ENCODE measurements around the gene MAL. TPM values are rescaled to one million over a fixed set of nuclear protein-coding genes. Genes with fewer than 3 reads are reported as not detected.

The MAL gene
- total RNA-seq, 2 donors from 2014 or later: 47.2 to 65.9 TPM

DNA sequence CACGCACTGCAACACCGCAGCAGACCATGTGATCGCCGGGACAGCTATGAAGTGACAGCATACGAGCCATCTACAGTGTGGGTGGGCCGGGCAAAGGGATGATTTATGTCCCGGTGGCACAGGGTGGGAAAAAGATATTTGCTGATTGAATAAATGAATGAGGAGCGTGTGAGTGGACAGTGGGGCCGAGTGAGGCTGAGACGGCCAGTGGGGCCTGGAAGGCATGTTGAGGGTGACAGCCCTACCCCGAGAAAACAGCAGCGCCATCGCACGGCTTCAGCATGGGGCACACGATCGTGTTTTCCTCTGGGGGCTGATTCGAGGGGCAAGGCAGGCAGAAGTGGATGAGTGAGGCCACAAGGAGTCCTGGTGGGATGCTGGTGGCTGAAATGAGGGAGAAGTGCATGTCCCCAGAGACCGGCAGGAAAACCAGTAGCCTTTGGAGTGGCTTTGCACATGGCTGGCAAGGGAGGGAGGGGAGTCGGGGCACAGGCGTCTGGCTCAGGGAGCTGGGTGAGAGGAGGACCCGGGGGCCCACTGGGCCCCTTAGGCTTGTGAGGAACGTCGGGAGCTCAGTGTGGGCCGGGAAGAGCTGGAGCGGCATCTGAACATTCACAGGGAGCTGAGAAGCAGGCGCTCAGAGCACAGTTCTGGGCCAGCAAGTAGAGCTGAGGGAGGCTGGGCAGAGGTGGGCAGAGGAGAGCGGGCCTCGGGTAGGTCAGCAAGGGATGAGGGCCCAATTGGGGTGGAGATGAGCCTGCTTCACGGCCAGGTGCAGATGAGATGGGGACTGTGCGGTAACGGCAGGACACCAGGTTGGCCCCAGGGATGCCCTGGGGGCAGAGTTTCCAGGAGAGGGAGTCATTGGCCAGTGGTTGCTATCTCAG lies 32.1 kb upstream of the MAL start:
- ATAC-seq (replicated peaks): no peak
- H3K4me1 Mint-ChIP-seq: no peaks in the 10 kb centered on the region
- H3K9me3 Mint-ChIP-seq: no peaks in the 10 kb centered on the region
- H3K27ac Mint-ChIP-seq: no peak overlapping the region
- peaks cover 33% of the 10 kb centered on the region for H3K27me3 Mint-ChIP-seq
- no peaks in the 10 kb centered on the region for H3K36me3 Mint-ChIP-seq (ENCODE audit: low read depth)
- H3K4me3 Mint-ChIP-seq: no peak overlapping the region

DNA sequence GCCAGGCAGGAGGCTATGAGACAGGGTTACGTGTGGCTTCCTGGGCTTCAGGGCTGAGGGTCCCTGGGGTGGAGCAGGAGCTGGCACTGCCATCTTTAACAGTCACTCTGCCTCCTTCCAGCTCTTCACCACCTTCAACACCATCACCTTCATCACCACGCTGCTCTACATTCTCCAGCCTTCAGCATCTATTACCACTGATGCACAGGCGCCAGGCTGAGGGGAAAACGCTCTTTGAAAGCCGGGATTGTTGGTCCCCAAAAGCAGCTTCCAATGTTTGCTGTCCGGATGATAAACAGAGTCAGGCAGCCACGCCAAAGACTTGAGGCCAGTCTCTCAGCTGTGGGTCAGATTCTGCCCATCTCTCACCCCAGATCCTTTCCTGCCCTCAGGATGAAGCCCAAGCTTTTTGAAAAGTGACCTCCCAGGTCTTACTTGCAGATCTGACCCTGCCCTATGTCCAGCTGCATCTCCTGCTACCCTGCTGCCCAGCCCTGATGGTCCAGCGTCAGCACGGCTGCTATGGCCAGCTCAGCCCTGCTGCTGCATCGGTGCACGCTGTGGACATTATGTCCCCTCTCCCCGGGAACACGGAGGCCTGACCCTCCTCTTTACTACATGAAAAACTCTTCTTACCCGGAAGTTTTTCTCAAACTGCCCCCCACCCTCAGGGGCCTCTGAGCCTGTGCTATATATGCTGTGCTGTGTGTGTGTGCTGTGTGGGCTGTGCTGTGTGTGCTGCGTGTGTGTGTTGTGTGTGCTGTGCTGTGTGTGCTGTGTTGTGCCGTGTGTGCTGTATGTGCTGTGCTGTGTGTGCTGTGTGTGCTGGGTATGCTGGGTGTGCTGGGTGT lies 31.2 kb upstream of the MAL start:
- H3K4me1 Mint-ChIP-seq: no peaks in the 10 kb centered on the region
- H3K27ac Mint-ChIP-seq: no peak overlapping the region
- H3K27me3 Mint-ChIP-seq: peaks cover 41% of the 10 kb centered on the region
- no peak overlapping the region for H3K4me3 Mint-ChIP-seq
- H3K9me3 Mint-ChIP-seq: no peaks in the 10 kb centered on the region
- no peak for ATAC-seq (replicated peaks)
- no peaks in the 10 kb centered on the region for H3K36me3 Mint-ChIP-seq (ENCODE audit: low read depth)

DNA sequence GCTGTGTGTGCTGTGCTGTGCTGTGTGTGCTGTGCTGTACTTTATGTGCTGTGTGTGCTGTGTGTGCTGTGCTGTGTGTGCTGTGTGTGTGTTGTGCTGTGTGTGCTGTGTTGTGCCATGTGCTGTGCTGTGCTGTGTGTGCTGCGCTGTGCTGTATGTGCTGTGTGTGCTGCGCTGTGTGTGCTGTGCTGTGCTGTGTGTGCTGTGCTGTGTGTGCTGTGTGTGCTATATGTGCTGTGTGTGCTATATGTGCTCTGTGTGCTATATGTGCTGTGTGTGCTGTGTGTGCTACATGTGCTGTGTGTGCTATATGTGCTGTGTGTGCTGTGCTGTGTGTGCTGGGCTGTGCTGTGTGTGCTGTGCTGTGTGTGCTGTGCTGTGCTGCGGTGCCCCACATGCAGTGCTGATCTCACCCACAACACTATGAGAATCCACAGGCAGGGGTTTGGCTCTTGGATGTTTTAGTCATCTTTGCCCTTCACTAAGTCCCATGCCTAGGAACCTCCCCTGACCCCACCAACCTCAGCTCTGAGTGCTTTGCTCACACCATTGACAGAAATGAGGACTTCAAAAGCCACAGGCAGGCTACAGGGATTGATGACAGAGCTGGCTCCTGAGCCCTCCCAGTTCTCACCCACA lies 30.5 kb upstream of the MAL start:
- no peak overlapping the region for H3K4me3 Mint-ChIP-seq
- no peak for ATAC-seq (replicated peaks)
- H3K27me3 Mint-ChIP-seq: peaks cover 44% of the 10 kb centered on the region
- H3K27ac Mint-ChIP-seq: no peak overlapping the region
- no peaks in the 10 kb centered on the region for H3K4me1 Mint-ChIP-seq
- no peaks in the 10 kb centered on the region for H3K9me3 Mint-ChIP-seq
- no peaks in the 10 kb centered on the region for H3K36me3 Mint-ChIP-seq (ENCODE audit: low read depth)

DNA sequence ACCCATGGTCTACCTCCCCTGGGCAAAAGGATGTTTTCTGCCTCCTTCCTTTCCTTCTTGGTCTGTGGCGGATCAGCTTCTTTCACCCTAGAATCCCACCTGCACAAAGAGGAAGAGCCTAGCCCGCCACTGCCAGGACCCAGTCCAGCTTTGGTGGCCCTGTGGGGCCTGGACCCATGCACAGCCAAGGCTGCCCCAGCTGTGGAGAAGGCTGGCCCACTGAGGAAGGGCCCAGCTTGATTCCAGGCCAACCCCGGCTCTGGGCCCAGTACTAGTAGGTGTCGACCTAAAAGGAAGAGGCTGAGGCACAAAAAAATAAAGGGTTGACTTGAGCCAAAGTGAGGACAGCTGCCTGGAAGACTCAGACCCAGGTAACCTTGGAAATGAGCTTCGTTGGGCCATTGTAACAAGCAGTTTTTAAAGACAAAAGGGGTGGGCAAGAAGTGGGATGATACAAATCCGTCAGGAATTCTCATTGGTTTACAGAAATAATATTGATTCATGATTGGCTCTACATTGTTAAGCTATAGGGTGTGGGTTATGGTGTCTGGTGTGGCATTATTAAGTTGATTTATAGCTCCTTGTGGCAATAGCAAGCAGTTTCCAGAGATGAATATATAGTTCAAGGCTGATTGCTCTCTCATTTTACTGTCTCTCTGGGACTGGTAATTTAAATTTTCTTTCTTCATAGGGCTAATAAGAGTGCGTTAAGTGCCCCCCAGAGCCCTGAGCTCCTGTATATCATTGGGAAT lies 29.8 kb upstream of the MAL start:
- H3K4me3 Mint-ChIP-seq: no peak overlapping the region
- ATAC-seq (replicated peaks): no peak
- H3K4me1 Mint-ChIP-seq: no peaks in the 10 kb centered on the region
- no peaks in the 10 kb centered on the region for H3K36me3 Mint-ChIP-seq (ENCODE audit: low read depth)
- H3K27me3 Mint-ChIP-seq: peaks cover 44% of the 10 kb centered on the region
- H3K9me3 Mint-ChIP-seq: no peaks in the 10 kb centered on the region
- H3K27ac Mint-ChIP-seq: no peak overlapping the region

DNA sequence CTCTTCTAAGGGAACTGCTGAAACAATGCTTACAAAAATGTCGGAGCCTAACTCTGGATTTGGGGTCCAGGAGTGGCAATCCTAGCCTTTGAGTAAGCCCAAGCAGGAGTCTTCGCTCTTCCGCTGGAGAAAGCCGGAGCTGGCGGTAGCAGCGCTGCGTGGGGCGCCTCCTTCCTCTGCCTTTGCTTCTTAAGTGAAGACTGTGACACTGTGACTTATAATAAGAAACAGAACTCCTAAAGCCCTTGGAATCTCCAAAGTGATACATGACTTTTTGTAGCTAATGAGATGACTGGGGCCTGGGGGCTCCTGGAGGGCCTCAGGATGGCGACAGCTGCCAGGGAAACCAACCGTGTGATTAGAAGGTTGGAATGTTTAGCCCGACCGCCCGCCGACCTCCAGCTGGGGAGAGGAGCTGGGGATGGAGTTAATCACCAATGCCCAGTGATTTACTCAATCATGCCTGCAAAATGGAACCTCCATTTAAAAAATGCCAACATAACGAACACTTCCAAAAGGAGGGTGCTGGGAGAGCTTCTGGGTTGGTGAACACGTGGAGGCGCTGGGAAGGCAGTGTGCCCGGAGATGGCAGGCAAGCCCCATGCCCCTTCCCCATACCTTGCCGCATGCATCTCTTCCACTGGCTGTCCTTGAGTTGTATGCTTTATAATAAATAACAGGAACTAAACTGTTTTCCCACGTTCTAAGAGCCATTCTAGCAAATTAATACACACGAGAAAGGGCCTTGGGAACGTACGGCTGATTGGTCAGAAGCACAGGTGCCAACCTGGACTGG lies 29.0 kb upstream of the MAL start:
- no peak overlapping the region for H3K4me3 Mint-ChIP-seq
- ATAC-seq (replicated peaks): no peak
- H3K4me1 Mint-ChIP-seq: no peaks in the 10 kb centered on the region
- H3K36me3 Mint-ChIP-seq (ENCODE audit: low read depth): no peaks in the 10 kb centered on the region
- no peaks in the 10 kb centered on the region for H3K9me3 Mint-ChIP-seq
- H3K27ac Mint-ChIP-seq: no peak overlapping the region
- H3K27me3 Mint-ChIP-seq: peaks cover 44% of the 10 kb centered on the region

DNA sequence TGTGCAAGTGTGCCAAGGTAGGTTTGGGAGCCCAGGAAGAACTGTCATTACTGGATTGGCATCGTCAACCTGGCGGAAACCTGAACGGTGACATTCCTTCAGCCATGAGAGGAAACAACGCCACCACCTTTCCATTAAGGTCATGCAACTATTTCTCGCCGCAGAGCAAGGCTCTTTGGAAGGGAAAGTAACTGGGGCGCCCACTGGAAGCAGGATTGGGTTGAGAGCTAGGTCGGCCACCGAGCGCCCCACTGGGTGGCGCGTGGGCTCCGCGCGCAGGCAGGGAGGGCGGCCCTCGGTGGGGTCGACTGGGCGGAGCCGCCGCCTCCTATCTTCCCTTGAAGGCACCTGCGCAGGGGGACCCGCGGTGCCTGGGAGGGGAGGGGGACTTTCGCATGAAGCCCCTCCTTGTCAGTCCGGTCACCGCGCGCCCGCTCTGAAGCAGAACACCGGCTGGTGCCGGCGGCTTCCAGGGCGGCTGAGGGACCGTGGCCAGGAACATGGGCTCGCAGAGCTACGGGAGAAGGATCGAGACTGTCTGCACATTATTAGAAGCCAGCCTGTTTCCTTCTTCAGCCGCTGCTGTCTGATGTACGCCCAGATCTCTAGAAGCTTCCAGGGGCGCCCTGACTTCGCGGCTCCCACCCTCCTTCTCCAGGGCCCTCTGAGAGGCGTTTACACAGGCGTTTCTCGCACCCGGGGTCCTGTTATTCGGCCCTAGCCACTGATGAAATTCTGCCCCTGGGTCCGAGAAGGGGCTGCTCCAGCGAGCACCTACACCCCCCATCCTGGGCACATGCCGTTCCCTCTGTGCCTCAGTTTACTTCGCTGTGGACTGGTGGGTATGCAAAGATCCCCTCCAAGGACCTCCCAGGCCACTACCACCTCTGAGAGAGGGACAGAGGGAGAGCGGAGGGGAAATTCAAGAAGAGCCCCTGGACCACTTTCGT lies 27.3 kb upstream of the MAL start:
- Mint-ChIP-seq H3K9me3 (no peaks in the 10 kb centered on the region), H3K27me3 (peaks cover 40% of the 10 kb centered on the region), H3K27ac (no peak overlapping the region), H3K4me3 (no peak overlapping the region), H3K4me1 (no peaks in the 10 kb centered on the region), H3K36me3 (ENCODE audit: low read depth) (no peaks in the 10 kb centered on the region)
- no peak for ATAC-seq (replicated peaks)

DNA sequence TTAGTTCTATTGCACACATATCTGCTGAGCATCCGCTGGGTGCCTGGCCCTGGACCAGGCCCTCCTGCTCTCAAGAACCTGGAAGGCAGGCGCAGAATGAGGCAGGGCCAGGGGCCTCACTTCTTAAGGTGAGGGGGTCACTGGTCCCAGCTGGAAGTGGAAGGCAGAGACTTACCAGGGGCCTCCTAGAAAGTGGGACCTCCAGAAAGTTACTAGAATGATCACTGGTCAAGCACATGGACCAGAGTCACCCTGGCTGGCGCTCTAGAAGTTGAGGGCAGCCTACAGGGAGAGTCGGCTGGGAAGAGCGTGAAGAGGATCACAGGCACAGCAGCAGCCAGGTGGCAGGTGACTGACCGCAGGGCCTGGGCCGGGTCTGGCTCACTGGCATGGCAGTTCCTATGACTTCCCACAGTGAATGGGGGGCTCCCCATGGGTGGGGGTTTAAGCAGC lies 26.1 kb upstream of the MAL start:
- H3K27me3 Mint-ChIP-seq: peaks cover 40% of the 10 kb centered on the region
- H3K4me1 Mint-ChIP-seq: no peaks in the 10 kb centered on the region
- no peaks in the 10 kb centered on the region for H3K36me3 Mint-ChIP-seq (ENCODE audit: low read depth)
- H3K9me3 Mint-ChIP-seq: no peaks in the 10 kb centered on the region
- ATAC-seq (replicated peaks): no peak
- H3K4me3 Mint-ChIP-seq: no peak overlapping the region
- H3K27ac Mint-ChIP-seq: no peak overlapping the region

DNA sequence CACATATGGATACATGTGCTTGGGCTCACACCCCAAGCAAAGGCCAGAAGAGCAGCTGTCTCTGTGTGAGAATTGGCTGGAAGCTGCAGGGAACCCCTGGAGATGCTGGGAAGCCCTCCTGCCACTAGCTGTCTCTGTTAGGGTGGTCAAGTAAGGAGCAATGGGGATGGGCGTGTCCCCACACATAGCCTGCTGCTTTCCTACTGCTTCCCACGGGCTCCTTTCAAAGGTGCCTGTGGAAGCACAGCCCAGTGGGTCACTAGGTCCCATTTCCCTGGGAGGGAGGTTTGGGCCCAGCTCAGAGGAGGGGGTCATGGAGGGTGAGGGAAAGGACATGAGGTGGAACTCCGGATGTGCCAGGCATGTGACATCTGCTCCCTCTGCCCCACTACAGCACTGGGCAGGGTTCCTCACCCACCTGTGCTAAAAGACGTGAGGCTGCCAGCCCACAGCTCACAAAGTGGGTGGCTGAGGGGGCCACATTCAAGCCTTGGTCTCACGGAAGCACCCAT lies 24.4 kb upstream of the MAL start:
- Mint-ChIP-seq H3K27me3 (peaks cover 30% of the 10 kb centered on the region), H3K4me1 (no peaks in the 10 kb centered on the region), H3K4me3 (no peak overlapping the region), H3K27ac (no peak overlapping the region), H3K9me3 (no peaks in the 10 kb centered on the region), H3K36me3 (ENCODE audit: low read depth) (no peaks in the 10 kb centered on the region)
- ATAC-seq (replicated peaks): no peak

DNA sequence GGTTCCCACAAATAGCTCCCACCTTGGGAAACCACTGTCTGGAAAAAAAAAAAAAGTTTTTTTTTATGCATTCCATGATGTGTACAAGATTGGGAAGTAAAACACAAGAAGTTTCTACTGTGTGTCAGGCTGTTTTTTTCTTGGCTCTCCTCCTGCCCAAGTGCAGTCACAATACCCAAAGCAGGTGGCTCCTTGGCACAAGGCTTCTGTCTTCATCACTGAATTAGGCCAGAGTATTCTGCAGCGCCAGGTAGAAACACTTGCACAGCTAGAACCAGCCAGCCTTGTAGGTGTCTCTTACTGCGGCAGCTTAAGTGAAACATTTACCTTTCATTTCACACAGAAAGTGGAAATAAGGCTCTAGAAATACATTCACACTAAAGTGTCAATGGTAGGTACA lies 23.8 kb upstream of the MAL start:
- no peak for ATAC-seq (replicated peaks)
- Mint-ChIP-seq H3K36me3 (ENCODE audit: low read depth) (no peaks in the 10 kb centered on the region), H3K9me3 (no peaks in the 10 kb centered on the region), H3K27ac (no peak overlapping the region), H3K27me3 (peaks cover 30% of the 10 kb centered on the region), H3K4me1 (no peaks in the 10 kb centered on the region), H3K4me3 (no peak overlapping the region)

DNA sequence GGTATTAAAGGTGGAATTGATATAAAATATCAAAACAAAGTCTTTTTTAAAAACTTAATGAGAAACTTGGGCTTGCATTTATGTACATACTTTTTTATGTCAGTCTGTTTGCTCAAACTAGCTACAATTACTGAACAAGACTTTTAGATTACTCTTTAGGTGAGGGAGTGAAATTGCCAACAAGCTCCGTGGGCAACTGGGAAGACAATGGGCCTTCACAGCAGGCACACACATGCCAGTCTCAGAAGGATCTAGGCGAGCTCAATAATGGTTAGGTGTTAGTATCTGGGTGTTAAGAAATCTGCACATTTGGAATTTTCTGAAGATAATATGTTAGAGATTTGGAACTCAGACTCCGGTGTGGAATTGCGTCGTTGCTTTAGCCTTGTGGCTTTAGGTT lies 23.0 kb upstream of the MAL start:
- no peaks in the 10 kb centered on the region for H3K36me3 Mint-ChIP-seq (ENCODE audit: low read depth)
- ATAC-seq (replicated peaks): no peak
- no peaks in the 10 kb centered on the region for H3K9me3 Mint-ChIP-seq
- no peaks in the 10 kb centered on the region for H3K4me1 Mint-ChIP-seq
- H3K27me3 Mint-ChIP-seq: peaks cover 23% of the 10 kb centered on the region
- no peak overlapping the region for H3K4me3 Mint-ChIP-seq
- no peak overlapping the region for H3K27ac Mint-ChIP-seq

DNA sequence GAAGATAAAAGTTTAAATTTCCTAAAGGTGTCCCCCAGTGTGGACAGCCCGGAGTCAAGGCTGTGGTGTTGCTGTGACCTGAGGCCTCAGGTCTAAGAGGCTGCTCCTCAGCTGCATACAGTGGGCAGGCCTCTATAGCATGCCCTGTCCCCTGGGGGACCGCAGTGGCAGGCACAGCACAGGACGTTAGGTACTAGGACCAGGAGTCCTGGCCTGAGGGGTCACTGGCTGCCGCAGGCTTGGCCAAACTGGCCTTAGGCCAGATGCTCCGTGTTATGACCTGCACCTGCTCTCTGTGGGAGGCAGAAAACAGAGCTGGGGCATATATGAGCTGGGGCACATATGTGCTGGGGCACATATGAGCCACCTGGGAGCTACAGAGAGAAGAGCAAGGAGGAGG lies 21.2 kb upstream of the MAL start:
- ATAC-seq (replicated peaks): no peak

DNA sequence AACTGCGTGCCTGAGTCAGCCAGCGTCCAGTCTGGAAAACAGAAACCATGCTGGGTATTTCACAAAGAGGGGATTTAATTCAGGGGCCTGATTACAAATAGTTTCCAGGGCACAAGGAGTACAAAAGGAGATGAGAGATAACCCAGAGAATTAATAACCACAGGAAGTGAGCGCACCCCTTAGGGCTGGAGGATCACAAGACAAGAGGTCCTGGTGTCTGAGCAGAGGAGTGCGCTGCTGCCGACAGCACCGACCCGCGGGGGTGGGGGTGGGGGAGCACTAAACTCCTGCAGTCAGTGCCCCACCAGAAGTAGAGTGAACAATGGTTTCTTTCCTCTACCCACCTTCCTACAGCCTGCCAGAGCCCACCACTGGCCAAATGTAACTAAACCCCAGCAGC lies 20.8 kb upstream of the MAL start:
- no peak for ATAC-seq (replicated peaks)
- Mint-ChIP-seq H3K9me3 (no peaks in the 10 kb centered on the region), H3K27me3 (peaks cover 8% of the 10 kb centered on the region), H3K36me3 (ENCODE audit: low read depth) (no peaks in the 10 kb centered on the region), H3K4me1 (no peaks in the 10 kb centered on the region), H3K27ac (peak overlapping the region; percentile 47), H3K4me3 (no peak overlapping the region)

More for the DNA sequence above, 21.2 kb upstream of the MAL start:
- peak overlapping the region; percentile 47 for H3K27ac Mint-ChIP-seq
- H3K27me3 Mint-ChIP-seq: peaks cover 11% of the 10 kb centered on the region
- no peaks in the 10 kb centered on the region for H3K4me1 Mint-ChIP-seq
- H3K36me3 Mint-ChIP-seq (ENCODE audit: low read depth): no peaks in the 10 kb centered on the region
- no peak overlapping the region for H3K4me3 Mint-ChIP-seq
- H3K9me3 Mint-ChIP-seq: no peaks in the 10 kb centered on the region
